Measurements from ENCODE around the gene BHLHE23.

DNA sequence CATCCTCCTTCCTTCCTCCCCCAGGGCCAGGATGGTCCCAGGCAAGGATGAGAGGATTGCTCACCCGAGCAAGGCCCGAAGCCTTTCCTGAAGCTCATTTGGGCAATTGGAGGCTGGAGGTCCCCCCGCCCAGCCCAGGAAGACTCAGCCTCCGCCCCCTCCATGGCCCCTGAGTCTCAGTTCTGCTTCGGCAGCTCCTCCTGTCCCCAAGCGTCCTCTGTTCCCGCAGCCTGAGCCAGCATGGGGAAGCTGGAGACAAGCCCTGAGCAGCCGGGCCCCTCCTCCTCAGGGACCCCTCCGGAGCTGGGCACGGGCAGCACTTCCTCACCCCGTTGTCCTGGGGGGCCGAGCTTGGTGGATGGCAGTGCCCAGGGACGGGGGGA lies 28.2 kb downstream of the BHLHE23 start:
- TF ChIP-seq POLR2AphosphoS5 (IDR thresholded peaks at IDR 0.05; ENCODE audit: low read depth, low read length) = no peak
- no peak for TF ChIP-seq TAF1 (IDR thresholded peaks at IDR 0.05; ENCODE audit: borderline replicate concordance, insufficient read depth, low read length)
- no peak for TF ChIP-seq SIN3A (IDR thresholded peaks at IDR 0.05; ENCODE audit: borderline replicate concordance, insufficient read depth, low read length)
- TF ChIP-seq, protein P1, sequence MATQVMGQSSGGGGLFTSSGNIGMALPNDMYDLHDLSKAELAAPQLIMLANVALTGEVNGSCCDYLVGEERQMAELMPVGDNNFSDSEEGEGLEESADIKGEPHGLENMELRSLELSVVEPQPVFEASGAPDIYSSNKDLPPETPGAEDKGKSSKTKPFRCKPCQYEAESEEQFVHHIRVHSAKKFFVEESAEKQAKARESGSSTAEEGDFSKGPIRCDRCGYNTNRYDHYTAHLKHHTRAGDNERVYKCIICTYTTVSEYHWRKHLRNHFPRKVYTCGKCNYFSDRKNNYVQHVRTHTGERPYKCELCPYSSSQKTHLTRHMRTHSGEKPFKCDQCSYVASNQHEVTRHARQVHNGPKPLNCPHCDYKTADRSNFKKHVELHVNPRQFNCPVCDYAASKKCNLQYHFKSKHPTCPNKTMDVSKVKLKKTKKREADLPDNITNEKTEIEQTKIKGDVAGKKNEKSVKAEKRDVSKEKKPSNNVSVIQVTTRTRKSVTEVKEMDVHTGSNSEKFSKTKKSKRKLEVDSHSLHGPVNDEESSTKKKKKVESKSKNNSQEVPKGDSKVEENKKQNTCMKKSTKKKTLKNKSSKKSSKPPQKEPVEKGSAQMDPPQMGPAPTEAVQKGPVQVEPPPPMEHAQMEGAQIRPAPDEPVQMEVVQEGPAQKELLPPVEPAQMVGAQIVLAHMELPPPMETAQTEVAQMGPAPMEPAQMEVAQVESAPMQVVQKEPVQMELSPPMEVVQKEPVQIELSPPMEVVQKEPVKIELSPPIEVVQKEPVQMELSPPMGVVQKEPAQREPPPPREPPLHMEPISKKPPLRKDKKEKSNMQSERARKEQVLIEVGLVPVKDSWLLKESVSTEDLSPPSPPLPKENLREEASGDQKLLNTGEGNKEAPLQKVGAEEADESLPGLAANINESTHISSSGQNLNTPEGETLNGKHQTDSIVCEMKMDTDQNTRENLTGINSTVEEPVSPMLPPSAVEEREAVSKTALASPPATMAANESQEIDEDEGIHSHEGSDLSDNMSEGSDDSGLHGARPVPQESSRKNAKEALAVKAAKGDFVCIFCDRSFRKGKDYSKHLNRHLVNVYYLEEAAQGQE (IDR thresholded peaks at IDR 0.05; ENCODE audit: insufficient read depth in 1 of 2, low read depth in 2 of 2, low read length in 2 of 2) = no peak
- TF ChIP-seq FOXP2 (optimal IDR thresholded peaks at IDR 0.05; ENCODE audit: borderline replicate concordance, extremely low read depth, extremely low read length, insufficient read depth) = no peak
